GM18868 (cell line): ENCODE measurements around the gene ADAMTS8.

Experiments used
- ATAC-seq: cut with Tn5 transposase; IDR thresholded peaks from one replicate; pipeline ENCODE4 v1.9.1; 2021; ENCODE audit warnings: mild to moderate bottlenecking, moderate library complexity; ENCODE audit not compliant: unreplicated experiment

ADAMTS8 gene

DNA sequence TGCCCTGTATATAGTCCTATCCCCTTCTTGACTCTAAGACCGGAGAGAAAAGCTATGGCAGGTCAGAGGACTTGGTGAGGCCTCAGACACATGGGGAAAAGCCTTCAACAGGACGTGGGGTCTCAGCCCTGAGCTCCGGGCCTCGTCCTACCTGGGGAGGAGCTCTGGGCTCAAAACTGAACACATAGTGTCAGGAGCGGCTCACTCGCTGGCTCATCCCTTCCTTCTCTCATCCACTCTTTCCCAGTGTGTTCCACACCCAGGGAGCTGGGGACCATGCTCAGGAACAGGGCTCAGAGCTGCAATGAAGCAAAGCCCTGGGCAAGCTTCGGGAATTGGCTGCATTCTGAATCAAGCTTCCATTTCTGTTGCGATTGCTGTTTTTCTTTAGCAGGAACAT lies 34.5 kb upstream of the ADAMTS8 start:
- ATAC-seq = no peak

DNA sequence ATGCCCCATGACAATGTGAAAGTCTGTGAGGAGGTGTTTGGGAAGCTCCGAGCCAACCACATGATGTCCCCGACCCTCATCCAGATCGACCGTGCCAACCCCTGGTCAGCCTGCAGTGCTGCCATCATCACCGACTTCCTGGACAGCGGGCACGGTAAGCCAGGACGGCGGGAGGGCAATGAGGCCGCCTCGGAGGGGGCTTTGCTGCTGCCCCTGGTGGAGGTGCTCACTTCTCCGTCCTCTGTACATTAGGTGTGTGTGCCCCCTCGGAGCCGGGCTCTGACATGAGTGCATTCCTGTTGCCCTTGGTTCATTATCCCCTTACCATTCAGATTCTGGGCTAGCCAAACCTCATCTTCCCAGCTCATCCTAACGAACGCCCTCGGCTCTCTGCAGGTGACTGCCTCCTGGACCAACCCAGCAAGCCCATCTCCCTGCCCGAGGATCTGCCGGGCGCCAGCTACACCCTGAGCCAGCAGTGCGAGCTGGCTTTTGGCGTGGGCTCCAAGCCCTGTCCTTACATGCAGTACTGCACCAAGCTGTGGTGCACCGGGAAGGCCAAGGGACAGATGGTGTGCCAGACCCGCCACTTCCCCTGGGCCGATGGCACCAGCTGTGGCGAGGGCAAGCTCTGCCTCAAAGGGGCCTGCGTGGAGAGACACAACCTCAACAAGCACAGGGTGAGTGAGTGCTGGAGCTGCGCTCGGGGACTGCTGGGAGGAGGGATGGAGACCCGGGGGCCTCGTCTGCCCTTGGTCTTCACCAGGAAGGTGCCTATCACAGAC lies 33.9 kb upstream of the ADAMTS8 start:
- no peak for ATAC-seq

DNA sequence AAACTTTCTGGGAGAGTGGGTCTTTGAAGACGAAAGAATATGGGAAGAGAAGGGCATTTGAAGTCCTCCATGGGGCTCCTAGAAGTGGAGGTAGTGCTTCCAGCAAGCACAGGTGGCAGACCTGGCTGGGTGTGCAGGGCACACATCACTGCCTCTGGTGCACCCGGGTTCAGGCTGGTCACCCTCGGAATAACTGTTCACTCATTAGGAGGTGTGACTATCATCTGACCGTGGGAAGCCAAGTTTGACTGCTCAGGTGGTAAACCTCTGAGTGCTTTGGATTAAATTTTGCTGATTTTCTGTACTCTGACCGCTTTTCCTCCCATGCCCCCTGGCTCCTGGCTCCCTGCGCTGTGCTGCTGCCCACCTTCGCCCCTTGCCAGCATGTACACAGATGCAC lies 31.1 kb upstream of the ADAMTS8 start:
- no peak for ATAC-seq

DNA sequence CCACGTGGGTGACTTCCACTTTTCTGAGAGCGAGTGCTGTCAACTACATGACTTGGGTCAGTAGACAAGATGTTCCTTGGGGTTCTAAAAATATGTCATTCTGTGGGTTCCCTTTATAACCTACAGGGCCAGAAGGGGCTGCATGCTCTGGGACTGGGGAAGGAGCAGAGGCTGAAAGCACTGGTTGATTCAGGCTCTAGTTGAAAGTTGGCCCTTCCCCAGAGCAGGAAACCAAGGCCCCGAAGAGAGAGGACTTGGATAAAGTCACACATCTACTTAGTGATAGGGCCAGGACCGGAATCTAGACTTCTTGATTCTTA lies 30.0 kb upstream of the ADAMTS8 start:
- ATAC-seq = no peak

DNA sequence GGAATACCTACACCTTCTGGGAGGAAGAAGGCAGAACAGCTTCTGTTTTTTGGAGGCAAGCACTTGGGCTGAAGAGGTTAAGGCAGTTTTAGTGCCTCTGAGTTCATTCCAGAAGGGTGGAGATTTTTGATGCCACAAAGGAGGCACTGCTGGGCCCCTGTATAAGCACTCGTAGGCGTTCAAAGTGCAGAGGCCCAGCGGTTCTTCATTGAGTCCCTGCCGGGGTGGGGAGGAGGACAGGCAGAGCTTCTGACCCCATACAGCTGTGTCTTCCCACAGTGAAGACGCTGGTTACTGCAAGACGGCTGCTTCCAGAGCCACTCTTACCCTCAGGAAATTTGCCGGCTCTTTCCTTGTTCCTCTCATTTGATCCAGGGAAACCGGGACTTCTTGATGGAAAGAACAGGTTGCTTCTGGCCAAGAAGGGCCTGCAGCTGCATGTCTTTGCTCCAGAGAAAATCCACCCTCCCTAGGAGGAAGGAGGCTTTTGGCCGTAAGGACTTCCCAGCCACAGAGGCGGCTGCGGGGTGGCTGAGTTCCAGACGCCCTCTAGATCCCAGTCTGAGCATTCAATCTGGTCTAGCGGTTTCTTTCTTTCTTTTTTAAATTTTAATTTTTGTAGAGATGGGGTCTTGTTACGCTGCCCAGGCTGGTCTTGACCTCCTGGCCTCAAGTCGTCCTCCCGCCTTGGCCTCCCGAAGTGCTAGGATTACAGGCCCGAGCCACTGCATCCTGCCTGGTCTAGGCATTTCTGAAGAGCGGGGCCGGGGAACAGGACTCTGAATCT lies 29.4 kb upstream of the ADAMTS8 start:
- no peak for ATAC-seq

DNA sequence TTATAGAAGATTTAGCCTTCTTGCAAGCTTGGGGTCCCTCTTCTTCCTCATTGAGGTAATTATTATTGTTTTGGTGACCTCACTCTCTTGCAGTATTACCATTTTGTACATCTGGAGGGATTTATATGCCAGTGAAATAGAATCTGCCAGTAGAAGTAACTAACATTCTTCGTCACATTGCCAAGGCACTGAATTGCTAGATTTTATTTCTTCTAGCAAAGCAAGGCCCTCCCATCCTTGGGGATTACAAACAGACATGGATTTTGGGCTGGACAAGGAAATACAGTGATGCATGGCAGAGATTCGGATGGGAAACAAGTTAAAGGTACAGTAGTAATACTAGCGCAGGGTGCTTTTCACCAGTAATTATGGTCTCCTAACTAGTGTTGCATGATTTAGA lies 27.9 kb upstream of the ADAMTS8 start:
- no peak for ATAC-seq

DNA sequence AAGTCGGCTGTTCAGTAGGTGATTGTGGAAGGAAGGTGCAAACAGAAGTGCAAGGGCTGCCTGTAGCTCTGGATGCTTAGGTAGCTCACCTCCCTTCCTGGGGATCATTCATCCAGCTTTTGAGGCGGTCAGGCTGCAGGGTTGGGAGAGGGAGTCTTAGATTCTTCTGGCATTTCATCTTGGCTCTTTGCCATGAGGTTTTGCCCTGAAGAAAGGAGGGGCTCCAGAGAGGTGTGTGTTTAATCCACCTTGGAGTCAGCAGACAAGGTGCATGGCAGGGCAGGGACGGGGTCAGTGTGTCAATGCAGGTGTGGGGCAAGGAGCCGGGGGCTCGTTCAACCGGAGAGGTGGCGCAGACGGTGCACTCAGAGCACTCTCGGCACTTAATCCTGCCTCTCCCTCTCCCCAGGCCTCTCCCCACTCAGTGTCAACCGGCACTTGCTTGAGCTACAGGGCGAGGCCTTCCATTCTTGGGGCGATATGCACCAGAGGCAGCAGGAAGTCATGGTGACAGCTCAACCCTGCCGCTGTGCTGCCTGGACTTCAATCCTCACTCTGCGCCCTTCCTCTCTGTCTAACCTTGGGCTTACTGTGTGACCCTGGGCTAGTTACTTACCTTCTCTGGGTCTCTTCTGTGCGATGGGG lies 27.2 kb upstream of the ADAMTS8 start:
- no peak for ATAC-seq

DNA sequence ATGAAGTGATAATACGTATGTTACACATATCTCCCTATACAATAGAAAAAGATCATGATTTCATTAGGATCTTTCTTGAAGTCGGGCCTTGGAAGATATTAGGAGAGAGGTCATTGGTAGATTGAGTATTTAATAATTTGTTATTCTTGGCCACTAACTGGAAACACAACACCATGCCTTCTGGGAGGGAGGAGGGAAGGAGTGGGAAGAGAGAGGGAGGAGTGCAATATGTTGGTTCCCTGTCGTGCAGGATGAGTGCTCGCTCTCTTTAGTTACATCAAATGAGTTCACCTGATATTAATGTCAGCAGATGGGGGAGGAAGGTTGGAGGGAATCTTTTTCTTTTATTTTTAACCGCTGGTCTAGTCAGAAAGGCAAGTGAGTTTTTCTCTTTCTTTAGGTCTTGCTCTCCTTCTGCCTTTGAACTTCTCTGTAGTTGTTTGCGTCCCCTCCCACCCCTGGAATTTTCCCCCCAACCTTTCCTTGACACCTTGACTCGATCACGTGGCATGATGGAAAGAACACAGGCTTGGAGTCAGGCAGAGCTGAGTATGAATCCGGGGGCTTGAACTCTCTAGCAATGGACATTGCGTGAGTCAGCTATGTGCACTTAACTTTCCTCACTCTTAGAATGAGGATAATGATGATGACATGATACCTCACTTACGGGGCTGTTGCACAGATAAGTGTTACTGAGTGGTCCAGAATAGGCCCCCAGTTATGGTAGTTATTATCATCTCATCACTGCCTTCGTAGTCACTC lies 26.3 kb upstream of the ADAMTS8 start:
- no peak for ATAC-seq

DNA sequence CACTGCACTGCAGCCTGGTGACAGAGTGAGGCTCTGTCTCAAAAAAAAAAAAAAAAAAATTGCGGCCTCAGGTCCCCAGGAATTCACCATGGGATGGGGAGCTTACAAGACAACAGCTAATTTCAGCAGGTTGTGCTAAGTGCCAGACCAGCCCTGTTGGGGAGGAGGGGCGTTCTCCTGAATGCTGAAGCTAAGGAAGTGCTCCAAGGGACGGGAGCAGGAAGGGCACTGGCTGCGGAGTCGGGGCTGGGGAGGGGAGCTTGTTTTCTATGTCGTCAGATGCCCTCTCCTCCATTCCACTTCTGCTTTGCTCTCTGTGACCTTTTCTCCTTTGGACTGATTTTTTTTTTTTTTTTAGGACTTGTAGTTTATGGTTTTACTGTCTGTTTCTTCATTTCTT lies 24.5 kb upstream of the ADAMTS8 start:
- ATAC-seq = no peak

DNA sequence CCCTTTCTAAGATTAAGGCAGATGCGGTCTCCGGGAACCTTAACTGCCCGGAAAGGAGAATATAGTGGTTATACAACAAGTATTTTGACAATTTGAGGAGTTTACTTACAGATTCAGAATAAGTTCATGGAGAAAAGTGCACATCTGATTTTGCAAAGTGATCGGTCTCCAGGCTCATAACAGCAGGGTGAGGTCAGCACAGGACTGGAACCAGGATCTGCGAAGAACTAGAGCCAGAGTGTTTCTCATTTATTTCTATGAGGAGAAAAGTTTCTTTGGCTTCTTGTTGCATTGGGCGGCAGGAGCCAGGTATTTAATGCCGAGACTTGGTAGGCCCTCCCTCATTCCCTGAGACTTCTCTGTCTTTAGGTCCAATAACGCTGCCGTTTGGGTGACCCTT lies 23.8 kb upstream of the ADAMTS8 start:
- no peak for ATAC-seq

DNA sequence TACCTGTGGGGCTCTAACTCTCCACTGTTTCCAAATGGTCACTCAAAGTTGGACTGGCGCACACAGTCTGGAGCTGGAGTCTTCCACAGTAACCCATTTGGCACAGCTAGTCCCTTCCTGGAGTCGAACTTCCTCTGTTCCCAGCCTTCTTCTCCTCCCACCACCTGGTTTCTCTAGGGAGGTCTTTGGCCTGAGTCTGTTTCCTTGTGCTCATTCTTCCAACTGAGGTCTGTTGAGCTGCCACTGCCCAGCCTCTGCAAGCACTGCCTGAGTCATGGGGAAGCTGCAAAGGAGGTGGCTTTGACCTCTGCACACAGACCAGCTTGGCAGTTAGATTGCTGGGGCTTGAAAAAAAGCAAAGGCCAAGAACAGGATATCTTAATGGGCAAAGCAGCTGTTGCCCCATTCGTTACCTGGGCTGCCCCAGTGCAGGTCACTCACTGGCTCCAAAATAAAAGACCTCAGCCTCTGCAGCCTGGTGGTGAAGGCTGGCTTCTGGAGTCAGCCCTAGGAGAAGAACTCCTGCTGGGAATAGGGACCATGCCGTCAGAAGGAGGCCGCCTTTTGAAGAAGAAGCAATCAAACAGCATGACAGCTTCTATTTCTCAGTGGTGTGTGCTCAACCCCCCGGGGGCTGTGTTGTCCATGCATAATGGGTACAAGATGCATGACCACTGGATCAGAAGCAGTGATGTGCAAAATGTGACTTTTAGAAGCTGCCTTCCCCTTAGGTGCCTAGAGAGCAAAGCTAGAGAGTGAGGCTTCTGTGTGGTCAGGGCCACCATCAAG lies 23.0 kb upstream of the ADAMTS8 start:
- no peak for ATAC-seq

DNA sequence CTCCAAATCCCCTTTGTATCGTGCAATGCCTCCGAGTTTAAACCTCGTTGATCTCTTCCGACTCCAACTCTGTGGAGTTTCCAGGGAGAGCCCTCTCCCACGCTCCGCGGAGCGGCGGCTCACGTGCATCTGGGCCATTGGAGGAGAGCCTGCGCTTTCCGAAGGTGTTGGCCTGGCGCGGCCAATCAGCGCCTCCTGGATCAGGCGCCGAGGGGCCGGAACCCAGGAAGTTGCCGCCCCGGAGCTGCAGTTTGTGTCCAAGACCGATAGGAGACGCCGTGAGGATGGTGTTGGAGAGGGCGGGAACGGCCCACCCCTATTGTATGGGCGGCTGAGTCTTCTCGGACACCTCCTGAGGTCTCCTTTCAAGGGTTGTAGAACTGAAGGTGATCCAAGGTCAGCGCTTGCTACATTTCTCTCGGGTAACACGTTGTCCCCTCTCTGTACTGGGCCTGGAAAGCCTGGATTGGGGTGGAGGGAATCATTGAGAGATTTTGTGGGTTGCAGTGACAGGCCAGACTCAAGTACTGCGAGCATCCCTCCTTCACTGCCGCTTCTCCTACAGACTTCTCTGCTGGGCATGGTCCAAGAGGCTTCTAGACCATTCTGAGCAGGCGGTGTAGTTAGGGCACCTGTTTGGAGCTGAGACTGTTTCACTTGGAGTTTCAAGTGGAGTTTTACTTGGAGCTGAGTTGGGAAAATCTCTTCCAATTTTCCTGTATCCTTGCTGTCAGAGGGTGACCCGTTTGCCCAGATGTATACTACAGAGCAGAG lies 21.8 kb upstream of the ADAMTS8 start:
- ATAC-seq = no peak

DNA sequence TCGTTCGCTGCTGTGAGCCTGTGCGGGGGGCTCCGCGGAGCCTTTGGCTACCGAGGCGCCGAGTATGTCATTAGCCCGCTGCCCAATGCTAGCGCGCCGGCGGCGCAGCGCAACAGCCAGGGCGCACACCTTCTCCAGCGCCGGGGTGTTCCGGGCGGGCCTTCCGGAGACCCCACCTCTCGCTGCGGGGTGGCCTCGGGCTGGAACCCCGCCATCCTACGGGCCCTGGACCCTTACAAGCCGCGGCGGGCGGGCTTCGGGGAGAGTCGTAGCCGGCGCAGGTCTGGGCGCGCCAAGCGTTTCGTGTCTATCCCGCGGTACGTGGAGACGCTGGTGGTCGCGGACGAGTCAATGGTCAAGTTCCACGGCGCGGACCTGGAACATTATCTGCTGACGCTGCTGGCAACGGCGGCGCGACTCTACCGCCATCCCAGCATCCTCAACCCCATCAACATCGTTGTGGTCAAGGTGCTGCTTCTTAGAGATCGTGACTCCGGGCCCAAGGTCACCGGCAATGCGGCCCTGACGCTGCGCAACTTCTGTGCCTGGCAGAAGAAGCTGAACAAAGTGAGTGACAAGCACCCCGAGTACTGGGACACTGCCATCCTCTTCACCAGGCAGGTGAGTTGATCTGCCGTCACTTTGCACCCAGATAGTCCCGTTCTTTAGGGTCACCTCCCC lies 21.0 kb upstream of the ADAMTS8 start:
- no peak for ATAC-seq

DNA sequence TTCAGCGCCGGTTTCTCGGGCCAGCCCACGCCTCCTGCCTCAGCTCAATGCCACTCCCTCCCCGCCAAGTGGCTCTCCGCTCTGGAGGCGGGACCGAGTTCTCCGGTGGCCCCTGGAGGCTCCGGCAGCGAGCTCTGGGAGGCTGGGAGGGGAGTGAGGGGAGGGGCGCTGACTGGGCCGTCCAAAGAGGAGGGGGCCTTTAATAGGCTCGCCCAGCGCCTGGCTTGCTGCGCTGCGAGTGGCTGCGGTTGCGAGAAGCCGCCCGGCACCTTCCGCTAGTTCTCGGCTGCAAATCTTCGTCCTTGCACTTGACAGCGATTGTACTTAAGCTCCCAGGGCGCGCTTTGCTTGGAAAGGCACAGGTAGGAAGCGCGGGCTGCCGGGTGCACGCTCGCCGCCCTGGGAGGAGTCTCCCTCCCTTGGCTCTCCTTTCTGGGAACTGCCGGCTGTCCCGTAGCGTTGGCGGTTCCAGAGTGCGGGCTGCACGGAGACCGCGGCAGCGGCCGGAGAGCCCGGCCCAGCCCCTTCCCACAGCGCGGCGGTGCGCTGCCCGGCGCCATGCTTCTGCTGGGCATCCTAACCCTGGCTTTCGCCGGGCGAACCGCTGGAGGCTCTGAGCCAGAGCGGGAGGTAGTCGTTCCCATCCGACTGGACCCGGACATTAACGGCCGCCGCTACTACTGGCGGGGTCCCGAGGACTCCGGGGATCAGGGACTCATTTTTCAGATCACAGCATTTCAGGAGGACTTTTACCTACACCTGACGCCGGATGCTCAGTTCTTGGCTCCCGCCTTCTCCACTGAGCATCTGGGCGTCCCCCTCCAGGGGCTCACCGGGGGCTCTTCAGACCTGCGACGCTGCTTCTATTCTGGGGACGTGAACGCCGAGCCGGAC lies 20.3 kb upstream of the ADAMTS8 start, which contains the start of gene ADAMTS15:
ADAMTS15 (plus strand) TSS at position 230 of the 894 bp plus-strand sequence; CDS start at position 559, 329 bp downstream.
- no peak for ATAC-seq

DNA sequence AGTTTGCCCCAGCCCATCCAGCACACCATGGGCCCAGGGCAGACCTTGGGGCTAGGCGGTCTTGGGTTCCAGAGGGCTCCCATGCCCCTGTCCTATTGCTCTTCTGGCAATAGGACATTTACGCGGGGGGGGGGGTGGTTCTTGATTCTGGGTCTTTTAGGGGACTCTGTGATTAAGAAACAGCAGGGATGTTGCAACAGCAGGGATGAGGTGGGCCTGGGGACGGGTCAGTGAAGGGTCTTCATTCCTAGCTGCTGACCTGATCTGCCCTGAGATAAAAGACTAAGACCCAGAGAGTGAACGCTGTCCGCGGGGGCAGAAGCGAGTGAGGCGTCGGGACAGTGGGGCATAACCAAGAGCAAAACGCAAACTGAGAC lies 19.6 kb upstream of the ADAMTS8 start:
- no peak for ATAC-seq

DNA sequence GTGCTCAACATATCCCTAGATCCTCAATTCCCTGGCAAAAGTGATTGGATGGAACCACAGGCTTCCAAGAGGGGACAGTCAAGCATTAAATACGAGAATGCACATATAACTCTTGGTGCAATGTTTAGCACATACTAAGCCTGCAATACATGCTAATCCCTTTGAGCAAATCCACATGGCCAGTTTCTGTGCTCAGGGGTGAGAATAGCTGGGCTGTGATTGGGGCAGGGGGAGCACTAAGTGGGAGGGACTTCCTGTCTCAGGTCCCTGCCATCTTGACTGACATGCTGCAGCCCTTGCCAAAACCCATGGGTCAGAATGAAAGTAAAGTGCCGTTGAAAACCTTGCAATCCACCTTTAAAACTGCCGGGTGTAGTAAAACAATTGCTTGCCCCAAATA lies 17.4 kb upstream of the ADAMTS8 start:
- ATAC-seq = no peak

DNA sequence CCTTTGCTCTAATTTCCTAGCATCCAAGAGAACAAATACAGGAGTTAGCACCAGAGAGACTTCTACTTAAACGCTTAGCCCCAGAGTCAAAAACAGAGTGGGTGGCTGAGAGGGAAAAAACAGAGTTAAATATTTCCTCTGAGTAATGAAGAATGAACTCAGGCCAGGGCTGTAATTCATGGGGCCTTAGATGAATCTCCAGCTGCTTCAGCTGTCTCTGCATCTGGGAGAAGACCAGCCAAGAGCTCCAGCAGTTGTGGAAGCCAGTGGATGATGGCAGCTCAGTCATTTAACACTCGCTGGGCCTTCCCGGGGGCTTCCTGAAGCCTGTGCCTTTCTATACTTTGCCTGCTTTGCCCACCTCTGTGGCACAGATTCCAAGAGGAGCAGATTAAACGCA lies 14.3 kb upstream of the ADAMTS8 start:
- no peak for ATAC-seq

DNA sequence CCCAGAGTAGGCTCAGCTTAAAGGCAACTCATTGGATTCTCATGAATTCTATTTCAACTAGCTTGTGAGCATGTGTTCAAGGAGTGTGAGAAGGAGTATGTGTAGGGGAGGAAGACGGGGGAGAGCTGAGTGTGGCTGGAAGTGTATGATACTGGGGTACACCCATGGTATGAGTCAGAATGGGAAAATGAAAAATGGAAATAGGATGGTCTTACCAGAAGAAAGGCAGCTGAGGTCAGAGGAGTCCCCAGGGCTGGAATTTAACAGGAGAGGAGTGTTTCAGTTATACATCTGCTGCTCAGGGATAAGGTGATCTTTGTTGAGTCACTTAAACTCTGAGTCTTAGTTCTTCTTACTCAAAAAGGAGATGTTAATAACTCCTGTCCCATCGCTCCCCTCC lies 13.3 kb upstream of the ADAMTS8 start:
- no peak for ATAC-seq
